HG03060 (cell line): Measurements from ENCODE around the gene TRMT61A.

Experiments
- ATAC-seq: cut with Tn5 transposase; IDR thresholded peaks from one replicate; pipeline ENCODE4 v1.9.1; 2021; ENCODE audit warnings: low read depth, moderate number of reproducible peaks; ENCODE audit not compliant: unreplicated experiment

TRMT61A gene

DNA sequence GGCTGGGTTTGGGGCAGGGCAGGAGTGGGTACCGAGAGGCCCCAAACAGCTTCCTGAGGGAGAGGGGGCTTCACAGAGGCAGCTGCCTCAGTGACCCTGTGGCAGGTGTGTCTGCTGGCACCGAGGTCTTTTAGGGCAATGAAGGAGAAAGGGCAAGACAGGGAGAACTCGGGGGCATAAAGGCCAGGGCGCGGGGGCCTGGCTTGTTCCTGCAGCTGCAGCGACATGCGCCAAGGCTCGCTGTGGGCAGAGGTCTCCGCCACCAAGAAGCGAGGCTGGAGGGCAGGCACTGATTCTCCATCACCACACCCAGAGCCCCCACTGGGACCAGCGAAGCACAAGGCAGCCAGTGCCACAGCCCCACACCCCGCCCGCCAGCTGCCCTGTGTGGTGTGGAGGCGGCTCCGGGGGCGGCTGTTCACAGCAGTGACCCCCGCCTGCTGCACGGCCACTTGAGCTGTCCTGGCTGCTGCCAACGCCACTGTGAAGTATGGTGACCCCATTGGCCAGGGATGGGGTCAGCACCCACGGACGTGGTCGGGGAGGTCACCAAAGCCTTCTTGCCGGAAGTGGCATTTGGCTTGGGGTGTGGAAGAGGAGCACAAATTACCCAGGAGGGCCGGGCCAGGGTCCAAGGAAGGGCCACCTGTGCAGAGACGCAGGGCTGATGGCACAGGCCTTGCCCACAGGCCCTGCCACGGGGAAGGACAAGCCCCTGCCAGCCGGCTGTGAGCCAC lies 17.1 kb downstream of the TRMT61A start:
- no peak for ATAC-seq

DNA sequence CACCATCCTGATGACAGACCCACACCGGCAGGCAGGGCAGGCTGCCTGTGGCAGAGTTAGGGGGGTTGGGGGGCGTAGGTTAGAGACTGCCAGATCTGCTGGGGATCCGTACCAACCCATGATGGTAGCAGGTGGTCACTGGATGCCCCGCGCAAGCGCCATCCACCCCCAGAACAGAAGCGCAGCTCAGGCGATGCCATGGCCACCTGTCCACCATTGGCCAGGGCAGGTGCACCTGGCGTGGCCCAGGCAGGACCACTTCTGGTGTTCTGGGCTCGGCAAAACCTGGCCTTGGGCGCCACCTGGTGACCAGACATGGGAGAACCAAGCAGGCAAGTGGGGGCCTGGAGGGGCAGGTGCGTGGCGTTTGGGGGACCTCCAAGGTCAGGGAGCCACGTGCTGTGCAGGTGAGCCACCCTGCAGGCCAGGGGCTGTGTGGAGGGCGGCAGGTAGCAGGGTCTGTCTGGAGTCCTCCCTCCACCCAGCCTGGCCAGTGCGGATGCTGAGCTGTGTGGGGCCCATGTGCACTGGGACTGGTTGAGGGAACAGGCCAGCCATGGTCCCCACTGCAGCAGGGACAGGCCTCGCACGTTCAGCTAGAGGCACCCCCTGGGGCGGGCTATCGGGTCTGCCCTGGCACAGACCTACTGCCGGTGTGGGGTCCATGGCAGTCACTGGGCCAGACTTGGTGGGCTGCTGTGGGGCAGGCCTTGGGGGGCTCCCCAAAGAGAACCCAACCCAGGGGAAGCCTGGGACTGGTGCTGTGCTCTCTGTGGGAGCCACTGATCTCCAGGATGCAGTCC lies 17.9 kb downstream of the TRMT61A start:
- ATAC-seq, result no peak

DNA sequence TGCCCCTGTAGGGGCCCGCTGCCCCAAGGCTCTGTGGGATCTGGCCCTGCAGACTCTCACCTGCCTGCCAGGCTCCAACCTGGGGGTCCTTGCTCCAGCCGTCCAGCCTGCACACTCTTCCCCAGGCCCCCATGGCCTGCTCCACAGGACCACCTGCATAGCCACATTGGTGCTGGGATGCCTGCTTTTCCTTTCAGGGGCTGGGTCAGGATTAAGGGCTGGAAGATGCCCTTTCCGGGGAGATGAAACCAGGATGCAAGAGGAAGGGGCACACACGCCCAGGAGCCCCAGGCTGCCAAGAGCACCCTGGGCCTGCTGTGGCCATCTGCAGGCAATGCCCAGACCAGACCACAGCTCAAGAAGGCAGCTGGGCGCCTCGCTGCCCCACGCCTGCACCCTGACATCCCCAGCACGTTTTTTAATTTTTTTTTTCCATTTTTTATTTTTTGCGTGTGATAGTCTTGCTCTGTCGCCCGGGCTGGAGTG lies 18.5 kb downstream of the TRMT61A start:
- ATAC-seq, result no peak

DNA sequence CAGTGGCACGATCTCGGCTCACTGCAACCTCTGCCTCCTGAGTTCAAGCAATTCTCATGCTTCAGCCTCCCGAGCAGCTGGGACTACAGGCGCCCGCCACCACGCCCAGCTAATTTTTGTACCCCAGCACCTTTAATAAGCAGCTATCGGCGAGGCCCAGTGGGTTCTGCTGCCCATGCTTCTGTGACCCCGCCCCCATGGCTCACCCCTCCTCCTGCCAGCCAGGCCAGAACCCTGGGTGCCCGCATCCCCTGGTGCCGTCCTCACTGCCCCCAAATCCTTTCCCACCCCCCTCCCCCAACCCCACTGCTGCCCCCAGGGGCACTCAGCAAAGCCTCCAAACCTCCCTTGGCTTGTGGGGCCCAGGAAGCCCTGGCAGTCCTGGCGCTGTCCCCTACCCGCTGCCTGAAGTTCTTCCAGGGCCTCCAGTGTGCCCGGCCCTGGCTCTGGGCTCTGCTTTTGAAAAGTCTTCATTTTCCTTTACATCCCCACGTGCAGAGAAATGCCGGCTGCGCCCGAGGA lies 19.0 kb downstream of the TRMT61A start:
- no peak for ATAC-seq

DNA sequence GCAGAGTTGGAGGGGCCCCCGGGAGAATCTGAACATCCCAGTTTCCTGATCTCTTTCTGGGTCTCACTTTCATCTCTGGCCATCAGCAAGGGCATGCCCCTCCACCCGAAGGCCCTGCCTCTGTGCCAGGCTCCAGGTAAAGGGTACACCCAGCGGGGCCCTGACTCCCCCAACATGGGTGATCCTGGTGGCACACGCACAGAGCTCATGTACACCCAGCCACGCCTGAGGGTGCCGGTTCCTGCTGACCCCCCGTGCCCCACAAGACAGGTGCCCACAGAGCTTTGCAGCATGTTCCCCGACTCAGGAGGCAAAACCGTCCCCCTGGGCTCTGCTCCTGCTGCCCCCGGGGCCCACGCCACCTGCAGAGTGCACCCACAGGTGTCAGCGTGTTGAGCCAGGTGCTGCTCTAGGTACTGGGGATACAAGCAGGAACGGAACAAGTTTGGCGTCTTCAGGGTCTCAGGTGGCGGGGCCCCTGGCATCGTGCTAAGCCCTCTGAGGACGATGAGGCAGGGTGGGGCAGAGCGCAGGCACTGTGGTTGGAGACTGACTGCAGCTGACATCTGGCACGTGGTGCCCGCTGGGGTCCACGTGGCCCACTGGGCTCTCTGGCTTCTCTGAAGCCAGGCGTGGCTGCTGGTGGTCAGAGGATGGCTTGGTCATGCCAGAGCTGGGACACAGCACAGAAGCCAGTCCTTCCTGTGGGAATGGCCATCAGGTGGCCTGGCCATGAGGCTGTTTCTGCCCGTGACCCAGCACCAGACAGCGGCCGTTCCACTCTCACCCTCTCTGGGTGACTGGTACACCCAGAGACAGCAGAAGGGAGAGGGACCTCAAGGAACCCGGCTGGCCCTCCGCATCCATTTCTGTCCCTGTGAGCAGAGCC lies 19.7 kb downstream of the TRMT61A start:
- no peak for ATAC-seq

DNA sequence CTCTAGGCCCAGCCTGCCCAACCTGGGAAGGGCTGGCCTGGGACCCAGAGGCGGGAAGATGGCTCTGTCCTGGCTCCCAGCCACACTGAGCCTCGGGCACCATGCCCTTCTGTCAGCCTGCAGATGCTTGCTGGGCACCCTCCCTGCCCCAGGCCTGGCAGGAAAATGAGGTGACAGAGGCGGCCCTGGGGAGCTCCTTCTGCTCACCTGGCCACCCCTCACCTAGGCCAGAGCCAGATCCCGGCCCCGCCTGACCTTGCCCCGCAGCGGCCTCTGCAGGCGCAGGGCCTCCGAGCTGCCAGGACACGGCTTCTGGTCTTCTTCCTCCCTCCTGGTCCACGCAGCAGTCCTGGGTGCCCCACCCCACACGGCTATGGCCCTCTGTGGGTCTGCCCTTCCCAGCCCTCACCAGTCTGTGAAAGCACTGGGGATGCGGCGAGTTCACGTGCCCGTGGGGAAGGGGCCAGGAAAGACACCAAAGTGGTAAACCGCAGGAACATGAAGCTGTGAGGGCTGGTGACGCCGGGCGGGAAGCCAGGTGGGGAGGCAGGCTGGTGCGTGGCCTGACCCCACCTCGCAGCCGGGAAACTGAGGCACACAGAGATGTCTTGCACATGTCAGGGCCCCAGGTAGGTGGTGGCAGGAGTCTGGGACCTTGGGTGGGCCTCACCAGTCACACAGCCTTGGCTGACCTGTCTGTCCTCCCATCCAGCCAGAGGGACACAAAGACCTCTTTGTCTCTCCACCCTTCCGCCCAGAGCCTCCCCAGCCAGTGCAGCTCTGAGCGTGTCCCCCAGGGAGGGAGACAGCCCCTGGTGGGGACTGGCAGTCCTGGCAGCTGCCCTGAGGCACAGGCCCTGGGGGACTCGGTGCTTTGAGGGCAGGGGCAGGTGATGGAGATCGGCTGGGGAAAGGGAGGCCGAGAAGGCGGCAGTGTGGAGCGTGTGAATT lies 20.6 kb downstream of the TRMT61A start:
- ATAC-seq, result no peak

DNA sequence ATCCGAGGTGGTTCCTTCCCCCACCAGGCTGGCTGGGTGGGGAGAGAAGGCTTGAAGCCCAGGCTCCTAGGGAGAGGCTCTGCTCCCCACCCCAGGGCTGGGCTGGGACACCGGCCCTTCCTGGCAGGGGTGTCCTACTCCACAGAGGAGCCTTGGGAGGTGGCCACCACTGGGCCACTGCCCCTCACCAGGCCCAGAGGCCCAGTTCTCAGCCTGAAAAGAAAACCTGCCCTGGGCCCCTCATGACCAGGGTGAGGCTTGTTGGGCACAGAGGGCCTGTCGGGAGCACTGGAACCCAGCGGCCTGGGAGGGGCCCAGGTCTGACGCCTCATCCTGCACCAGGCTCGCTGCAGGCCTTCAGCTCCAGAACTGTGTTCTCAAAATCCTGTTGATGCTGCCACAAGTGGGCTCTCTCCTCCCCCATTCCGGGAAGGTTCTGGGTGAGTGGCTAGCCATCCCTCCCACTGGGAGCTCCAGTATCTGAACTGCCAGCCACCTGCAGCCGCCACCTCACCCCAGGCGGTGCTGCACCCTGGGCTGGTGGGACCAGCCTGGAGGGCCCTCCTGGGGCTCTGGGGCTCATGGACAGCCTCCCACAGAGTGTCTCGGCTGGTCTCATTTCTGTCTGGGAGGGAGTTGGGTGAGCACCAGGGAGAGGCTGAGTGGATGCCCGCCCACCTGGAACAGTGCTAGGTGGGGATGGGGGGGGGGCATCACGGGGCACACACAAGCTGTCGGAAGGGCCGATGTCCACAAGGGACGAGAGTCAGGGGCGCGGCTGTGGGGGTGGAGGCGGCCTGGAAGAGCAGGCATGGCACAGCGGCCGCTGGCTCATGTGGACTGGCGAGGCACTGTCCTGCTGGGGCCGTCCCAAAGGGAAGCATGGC lies 21.7 kb downstream of the TRMT61A start:
- ATAC-seq, result no peak

DNA sequence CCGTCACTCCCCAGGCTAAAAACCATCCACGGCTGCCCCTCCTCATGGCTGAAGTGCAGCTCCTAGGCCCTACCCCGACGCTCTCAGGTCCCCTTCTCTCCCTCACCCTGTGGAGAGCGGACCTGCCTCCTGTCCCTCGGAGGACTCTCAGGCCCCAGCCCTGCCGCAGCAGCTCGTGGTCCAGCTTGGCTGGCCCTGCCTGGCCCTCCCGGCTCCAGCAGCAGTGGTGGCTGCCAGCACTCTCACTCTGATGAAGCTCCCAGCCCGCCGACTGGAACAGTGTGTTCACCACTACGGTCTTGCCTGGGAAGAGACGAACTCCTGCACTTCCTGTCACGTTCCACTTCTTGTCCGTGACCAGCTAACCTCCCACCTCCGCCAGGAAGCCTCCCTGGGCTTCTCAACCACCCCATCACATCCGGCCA lies 22.4 kb downstream of the TRMT61A start:
- no peak for ATAC-seq

DNA sequence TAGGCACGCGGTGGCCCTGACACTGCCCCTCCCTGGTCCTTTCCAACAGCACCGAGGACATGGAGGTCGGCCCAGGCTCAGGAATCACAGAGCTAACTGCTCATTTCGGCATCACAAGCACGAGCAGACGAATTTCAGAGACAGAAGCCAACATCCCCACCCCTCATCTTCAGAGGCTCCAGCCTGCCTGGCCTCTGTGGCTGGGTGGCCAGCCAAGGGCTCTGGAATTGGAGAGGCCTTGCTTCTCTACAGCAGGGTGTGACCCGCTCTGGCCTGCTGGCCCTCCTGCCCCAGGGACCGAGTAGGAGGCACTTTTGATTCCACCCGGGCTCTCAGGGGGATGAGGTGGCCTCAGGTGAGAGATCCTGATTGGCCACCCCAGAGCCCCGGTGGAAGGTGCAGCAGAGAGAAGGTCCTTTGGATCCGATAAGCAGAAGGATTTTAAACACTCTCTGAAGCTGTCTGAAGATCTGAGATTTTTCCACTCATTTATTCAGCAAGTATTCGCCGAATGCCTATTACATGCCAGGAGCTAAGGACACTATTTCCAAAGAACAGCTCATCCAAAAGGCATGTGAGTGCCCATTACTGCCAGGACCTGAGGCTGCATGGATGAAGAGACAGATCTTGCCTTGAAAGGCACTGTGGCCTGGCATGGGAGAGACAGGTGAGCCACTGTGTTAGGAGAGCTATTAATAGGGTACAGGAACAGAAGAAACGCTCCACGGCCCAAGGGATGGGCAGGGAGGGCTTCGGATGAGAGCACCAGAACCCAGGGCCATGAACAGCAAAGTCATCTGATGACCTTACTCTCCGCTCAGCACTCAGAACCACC lies 23.2 kb downstream of the TRMT61A start:
- ATAC-seq, result no peak

DNA sequence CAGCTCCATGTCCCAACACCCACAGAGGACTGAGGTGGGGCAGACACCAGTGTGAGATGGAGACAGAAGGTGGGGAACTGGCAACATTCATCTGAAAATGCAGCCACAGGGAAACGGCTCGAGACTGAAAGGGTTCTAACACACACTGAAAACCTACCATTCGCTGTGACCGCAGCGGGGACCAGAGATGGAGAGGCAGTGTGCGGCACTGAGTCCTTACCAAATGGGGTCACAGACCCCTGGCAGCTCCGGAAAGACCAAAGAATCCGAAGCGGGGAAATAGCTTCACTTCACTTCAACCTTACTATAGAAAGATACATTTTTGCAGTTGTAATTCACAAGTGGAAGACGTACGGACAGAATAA lies 23.8 kb downstream of the TRMT61A start:
- ATAC-seq, result no peak

DNA sequence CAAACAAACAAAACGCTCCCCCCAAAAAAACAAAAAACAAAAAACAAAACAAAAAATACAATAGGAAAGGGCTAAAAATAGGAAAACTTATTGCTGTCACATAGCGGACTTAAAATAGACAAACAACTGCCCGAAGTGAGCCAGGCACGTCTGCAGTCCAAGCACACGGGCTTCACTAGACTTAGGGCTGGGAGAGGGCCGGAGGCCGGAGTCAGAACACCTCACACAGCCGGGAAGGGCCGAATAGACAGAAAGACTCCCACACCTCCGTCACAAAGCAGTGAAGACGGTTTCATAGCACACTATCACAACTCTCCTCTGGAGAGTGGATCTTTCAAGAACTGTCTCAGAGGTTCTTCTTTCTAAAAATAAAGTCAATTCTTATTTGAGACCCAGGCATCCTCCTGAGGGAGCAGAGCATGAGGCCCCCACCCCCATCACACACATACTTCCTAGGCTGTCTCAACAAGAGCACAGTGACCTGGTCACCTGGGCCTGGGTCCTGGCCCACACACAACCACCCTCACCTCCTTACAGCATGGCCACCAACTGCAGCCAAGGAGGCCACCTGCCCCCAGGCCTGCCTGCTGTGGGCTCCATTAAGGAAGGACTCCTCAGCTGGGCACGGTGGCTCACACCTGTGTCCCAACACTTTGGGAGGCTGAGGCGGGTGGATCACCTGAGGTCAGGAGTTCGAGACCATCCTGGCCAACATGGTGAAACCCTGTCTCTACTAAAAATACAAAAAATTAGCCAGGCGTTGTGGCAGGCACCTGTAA lies 26.8 kb downstream of the TRMT61A start:
- no peak for ATAC-seq

DNA sequence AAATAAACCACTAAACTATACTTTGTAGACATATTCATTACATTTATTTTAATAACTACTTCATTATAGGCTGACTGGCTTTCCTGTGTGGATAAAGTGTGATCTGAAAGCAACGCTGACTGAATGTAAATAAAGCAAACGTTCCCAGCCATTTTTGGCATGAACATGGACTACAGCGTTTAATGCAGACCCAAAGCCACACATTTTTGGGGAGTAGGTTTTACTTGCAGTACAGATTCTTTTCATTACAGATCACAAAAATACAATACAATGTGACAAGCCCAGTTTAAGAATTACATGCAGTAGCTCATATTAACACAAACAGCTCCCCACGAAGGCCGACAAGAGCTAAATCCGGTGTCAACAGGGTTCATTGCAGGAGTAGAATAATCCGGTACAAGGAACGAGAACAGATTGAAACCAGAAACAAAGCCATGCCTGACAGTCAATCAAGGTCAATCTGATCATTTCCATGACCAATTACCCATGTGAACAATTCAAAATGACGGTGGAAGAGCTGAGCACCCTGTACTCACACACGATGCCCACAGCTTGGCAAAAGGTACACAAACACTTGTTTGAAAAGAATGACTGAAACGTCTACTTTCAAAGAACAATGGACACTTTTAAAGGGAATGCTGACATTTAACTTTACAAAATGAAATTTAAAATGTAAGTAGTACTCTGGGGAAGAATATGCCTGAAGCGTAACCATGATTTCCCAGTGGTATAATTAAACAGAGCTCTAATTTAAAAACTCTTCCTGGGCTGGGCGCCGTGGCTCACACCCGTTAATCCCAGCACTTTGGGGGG lies 28.2 kb downstream of the TRMT61A start:
- no peak for ATAC-seq

DNA sequence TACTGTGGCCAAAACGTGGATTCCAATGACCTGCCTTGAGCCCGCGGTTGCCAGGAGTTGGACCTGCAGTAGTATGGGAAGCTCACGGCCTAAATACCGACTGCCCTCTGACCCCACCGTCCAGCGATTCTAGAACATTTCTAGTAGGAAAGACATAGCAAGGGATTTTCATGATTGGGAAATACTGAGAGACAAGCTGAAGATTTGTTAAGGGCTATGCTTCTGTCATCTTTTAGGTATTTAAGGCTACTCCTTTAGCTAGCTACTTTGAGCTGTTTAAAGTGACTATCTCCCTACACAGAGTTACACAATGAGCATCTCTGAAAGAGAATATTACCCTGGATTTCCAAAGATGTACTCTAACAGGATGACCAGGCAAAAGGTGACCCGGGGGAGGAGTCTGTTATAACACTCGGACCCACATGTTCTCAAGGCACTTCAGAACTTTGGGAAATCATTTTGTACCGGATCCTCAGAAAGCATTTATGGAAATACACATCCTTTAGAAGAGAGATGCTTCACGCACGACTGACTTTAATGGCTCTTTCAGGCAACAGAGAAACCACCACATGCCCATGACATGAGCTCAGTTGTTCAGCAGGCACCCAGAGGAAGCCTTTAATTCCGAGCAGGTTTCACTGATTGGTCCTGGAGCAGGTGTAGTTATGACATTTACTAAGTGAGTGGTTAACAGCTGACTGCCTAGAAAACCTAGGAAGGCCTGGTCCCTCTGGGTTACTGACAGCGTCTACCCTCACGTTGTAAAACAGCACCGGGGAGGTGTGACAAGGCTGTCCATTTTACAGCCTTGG lies 29.3 kb downstream of the TRMT61A start:
- no peak for ATAC-seq

DNA sequence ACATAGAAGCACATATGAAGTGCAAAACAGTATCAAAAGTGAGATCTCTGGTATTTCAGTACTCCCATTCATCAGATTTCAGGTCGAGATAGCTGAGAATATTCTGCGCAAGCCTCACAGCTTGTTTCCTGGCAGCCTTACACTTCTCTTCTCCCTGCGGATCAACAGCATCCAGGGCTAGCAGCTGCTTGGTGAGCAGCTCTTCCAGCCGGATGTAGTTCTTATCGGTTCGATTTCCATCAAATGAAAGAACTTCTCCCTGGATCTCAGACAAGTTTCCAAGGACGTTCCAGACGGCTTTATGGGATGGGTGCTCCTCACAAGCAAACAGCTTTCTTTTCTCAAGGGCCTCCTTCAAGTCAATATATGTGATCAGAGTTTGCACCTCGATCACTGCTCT lies 30.8 kb downstream of the TRMT61A start:
- ATAC-seq, result no peak

DNA sequence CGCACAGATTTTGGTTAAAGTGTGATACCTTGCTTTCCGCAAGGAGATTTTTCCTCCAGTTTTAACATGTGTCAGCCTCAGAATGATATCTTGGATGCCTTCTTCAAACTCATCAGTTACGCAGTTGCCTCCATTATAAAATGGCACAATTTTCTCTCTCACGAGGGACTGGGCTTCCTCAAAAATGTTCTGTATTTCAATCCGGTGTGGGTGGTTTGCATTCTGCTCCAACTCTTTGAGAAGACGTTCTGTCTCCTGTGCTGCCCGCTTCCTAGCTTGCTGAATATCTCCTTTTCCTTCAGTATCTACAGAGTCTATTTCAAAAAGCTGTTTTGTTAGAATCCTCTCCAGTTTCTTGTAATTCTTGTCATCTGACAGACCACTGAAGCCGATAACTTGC lies 31.7 kb downstream of the TRMT61A start:
- ATAC-seq, result no peak
